SK-N-SH (cell line): ENCODE data around the gene PACC1.

Source experiments
- JUND ChIP-seq: IDR thresholded peaks from 2 replicates; pipeline ENCODE4 v1.4.0; 2012
- TCF12 ChIP-seq: IDR thresholded peaks from 2 replicates; pipeline ENCODE4 v1.4.0; 2012
- TF ChIP-seq, protein P1 (sequence below): fragments of 200-600 bp; sonication (generic); IDR thresholded peaks from 2 replicates; pipeline ENCODE4 v1.6.1; 2017; ENCODE audit warnings: antibody characterized with exemption, mild to moderate bottlenecking, moderate library complexity

DNA sequence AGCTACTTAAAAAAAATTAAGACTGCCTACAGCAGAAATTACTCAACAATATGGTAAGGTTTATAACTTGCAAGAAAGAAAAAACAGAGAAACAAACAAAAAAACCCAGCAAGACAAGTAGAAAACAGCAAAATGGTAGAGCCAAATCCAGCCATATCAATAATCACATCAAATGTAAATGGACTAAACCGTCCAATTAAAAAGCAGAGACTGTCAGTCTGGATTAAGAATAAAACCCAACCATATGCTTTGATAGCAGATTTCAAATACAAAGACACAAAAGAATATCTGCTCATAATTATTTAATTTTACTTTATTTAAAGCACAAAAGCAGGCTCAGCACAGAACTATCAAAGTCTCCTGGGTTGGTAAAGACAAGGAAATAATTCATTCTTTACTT, 17.5 kb downstream of the PACC1 start:
- TF ChIP-seq TCF12 = no peak
- TF ChIP-seq, protein P1, sequence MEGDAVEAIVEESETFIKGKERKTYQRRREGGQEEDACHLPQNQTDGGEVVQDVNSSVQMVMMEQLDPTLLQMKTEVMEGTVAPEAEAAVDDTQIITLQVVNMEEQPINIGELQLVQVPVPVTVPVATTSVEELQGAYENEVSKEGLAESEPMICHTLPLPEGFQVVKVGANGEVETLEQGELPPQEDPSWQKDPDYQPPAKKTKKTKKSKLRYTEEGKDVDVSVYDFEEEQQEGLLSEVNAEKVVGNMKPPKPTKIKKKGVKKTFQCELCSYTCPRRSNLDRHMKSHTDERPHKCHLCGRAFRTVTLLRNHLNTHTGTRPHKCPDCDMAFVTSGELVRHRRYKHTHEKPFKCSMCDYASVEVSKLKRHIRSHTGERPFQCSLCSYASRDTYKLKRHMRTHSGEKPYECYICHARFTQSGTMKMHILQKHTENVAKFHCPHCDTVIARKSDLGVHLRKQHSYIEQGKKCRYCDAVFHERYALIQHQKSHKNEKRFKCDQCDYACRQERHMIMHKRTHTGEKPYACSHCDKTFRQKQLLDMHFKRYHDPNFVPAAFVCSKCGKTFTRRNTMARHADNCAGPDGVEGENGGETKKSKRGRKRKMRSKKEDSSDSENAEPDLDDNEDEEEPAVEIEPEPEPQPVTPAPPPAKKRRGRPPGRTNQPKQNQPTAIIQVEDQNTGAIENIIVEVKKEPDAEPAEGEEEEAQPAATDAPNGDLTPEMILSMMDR = no peak
- TF ChIP-seq JUND = no peak
